ENCODE data around the gene RWDD1.

DNA sequence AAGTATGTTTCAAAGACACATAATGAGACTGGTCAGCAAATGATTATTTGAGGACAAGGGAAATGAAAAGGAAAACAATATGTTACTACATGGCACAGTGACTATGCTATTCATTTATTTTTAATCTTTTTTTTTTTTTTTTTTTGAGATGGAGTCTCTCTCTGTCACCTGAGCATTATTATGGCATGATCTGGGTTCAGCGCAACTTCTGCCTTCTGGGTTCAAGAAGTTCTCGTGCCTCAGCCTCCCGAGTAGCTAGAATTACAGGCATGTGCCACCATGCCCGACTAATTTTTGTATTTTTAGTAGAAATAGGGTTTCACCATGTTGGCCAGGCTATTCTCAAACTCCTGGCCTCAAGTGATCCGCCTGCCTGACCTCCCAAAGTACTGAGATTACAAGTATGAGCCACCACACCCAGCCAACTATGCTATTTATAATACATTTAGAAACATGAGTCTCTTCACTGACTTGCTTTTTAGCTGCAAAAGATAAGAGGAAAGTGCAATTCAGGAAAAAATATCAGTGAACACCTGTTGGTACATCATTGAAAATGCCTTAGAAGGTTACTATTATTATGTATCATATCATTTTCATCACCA lies 14.4 kb upstream of the RWDD1 start:
- TF ChIP-seq LEF1 (IDR thresholded peaks at IDR 0.05; ENCODE audit: borderline replicate concordance): no peak
- TF ChIP-seq FOXM1 (IDR thresholded peaks at IDR 0.05; ENCODE audit: borderline replicate concordance): no peak
- TF ChIP-seq ELF4 (IDR thresholded peaks at IDR 0.05): no peak
- TF ChIP-seq, protein P1, sequence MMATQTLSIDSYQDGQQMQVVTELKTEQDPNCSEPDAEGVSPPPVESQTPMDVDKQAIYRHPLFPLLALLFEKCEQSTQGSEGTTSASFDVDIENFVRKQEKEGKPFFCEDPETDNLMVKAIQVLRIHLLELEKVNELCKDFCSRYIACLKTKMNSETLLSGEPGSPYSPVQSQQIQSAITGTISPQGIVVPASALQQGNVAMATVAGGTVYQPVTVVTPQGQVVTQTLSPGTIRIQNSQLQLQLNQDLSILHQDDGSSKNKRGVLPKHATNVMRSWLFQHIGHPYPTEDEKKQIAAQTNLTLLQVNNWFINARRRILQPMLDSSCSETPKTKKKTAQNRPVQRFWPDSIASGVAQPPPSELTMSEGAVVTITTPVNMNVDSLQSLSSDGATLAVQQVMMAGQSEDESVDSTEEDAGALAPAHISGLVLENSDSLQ (IDR thresholded peaks at IDR 0.05): no peak
- TF ChIP-seq BHLHE40 (IDR thresholded peaks at IDR 0.05; ENCODE audit: borderline replicate concordance): no peak
- TF ChIP-seq SP1 (IDR thresholded peaks at IDR 0.05): no peak
- no peak for TF ChIP-seq FOXA1 (IDR thresholded peaks at IDR 0.05)
- no peak for TF ChIP-seq CTBP1 (IDR thresholded peaks at IDR 0.05; ENCODE audit: borderline replicate concordance)
- no peak for TF ChIP-seq ARNT (IDR thresholded peaks at IDR 0.05)
- TF ChIP-seq NFRKB (IDR thresholded peaks at IDR 0.05): no peak
- TF ChIP-seq SUZ12 (IDR thresholded peaks at IDR 0.05): no peak
- TF ChIP-seq ZNF384 (IDR thresholded peaks at IDR 0.05): no peak

Measured in HEK293T (cell line).